Left lobe of liver (tissue), 2 donors: ENCODE data around the gene NLGN1. TPM values are rescaled to one million over a fixed set of nuclear protein-coding genes. Genes with fewer than 3 reads are reported as not detected.

ENCODE experiments used
- ATAC-seq: fragments of 200-7000 bp; cut with Tn5 transposase; one replicate; pipeline ENCODE4 v1.9.1; 2020; ENCODE audit warnings: mild to moderate bottlenecking, moderate library complexity
- DNase-seq: peaks from one replicate; pipeline ENCODE4 v3.0.0-alpha.2; 2020; ENCODE audit warnings: low spot score
- total RNA-seq: library from RNA; stranded (reverse); gene quantifications from one replicate; pipeline ENCODE4 v1.2.1, GENCODE V29; 2021
- donor health status: DM: no; HTN: no; CAD: no; lungs with moderate emphysema.
- donor health status: DM: no; HTN: yes; CAD: no.

NLGN1 gene
- total RNA-seq, 1 donor from 2014 or later, result not detected

- ATAC-seq, result no peak
- no peak for DNase-seq
Observed at GRCh38 chr3:174310475-174310983, 913.0 kb downstream of the NLGN1 start.

- ATAC-seq (no peak), DNase-seq (no peak)
Observed at GRCh38 chr3:174315225-174315624, 917.7 kb downstream of the NLGN1 start.

- no peak for ATAC-seq
- DNase-seq, result no peak
Observed at GRCh38 chr3:174317005-174317404, 919.5 kb downstream of the NLGN1 start.

GRCh38 chr3:174318181-174318580, 920.6 kb downstream of the NLGN1 start:
- ATAC-seq, result no peak
- DNase-seq, result no peak

GRCh38 chr3:174321548-174321947, 924.0 kb downstream of the NLGN1 start:
- no peak for DNase-seq
- ATAC-seq, result no peak

GRCh38 chr3:174322789-174323188, 925.2 kb downstream of the NLGN1 start:
- no peak for ATAC-seq
- DNase-seq, result no peak

- no peak for ATAC-seq
- no peak for DNase-seq
Observed at GRCh38 chr3:174325171-174325570, 927.6 kb downstream of the NLGN1 start.

GRCh38 chr3:174325834-174326700, 928.5 kb downstream of the NLGN1 start:
- ATAC-seq (no peak), DNase-seq (no peak)

GRCh38 chr3:174329321-174329720, 931.8 kb downstream of the NLGN1 start:
- ATAC-seq, result no peak
- no peak for DNase-seq

- ATAC-seq (no peak), DNase-seq (no peak)
Observed at GRCh38 chr3:174330303-174330702, 932.8 kb downstream of the NLGN1 start.

- ATAC-seq, result no peak
Observed at GRCh38 chr3:174331095-174331800, 933.7 kb downstream of the NLGN1 start.

GRCh38 chr3:174332391-174332790, 934.8 kb downstream of the NLGN1 start:
- DNase-seq, result no peak
- no peak for ATAC-seq

More at GRCh38 chr3:174331095-174331800, 933.7 kb downstream of the NLGN1 start:
- DNase-seq, result no peak

- DNase-seq (no peak), ATAC-seq (no peak)
Observed at GRCh38 chr3:174333640-174334039, 936.1 kb downstream of the NLGN1 start.

- DNase-seq (no peak), ATAC-seq (no peak)
Observed at GRCh38 chr3:174334111-174334510, 936.6 kb downstream of the NLGN1 start.

GRCh38 chr3:174335324-174335723, 937.8 kb downstream of the NLGN1 start:
- DNase-seq (no peak), ATAC-seq (no peak)

GRCh38 chr3:174335910-174336309, 938.4 kb downstream of the NLGN1 start:
- DNase-seq (no peak), ATAC-seq (no peak)
